ENCODE measurements around the gene OR9Q1.
"Not testable (repeated sequence)": the region's sequence is repeated elsewhere in the genome, so short reads cannot be mapped to it uniquely, and the experiment has no call there.

The OR9Q1 gene

DNA sequence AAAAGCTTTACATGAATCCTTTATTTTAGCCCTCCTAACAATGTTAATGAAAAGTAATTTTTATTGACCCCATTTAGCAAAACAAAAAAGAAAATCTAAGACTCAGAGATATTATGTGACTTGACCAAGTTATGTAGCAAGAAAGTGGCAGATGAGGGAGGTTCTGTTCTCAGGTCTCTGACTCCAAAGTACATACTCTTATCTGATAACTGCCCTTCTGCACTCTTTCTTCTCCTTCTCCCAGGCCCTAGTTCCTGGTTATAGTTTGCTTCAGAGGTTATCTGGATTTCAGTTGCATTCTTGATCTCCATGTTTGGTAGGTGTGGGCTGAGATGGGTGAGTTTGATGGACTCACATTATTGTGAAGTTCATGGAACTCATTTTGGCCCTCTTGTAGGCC, 169.7 kb downstream of the OR9Q1 start:
- TF ChIP-seq CTCF (conservative IDR thresholded peaks at IDR 0.05) = no peak
- no peak overlapping the region for H3K27ac ChIP-seq

- no peak overlapping the region for H3K27ac ChIP-seq
- no peak for TF ChIP-seq CTCF (conservative IDR thresholded peaks at IDR 0.05)
Measured at GRCh38 chr11:58195939-58196338, 172.3 kb downstream of the OR9Q1 start.

DNA sequence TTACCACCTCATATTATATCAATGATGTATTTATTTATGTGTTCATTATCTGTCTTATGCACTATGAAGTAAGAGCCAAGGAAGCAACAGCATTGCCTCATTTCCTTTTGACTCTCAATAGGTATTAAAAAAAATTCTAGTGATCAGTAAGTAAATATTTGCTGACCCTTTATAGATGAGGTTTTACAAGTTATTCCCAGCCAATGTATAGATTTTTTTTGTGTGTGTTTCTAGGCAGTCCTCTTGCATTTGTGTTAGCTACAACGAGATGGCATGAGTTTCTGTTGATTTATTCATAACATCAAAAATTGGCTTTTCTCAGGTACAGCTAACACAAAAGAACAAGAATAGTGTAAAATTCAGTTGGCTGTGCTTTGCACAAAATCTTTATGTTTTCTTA, 175.6 kb downstream of the OR9Q1 start:
- H3K27ac ChIP-seq = no peak overlapping the region
- TF ChIP-seq CTCF (conservative IDR thresholded peaks at IDR 0.05) = no peak

- TF ChIP-seq CTCF (conservative IDR thresholded peaks at IDR 0.05) = no peak
- H3K27ac ChIP-seq = no peak within 1 kb of the TSS
Measured at GRCh38 chr11:58204042-58204441, 180.4 kb downstream of the OR9Q1 start, which contains the start of gene OR1S2. TSS of gene OR1S2 (minus strand) at chr11:58204142. CDS start at chr11:58204142, 0 bp downstream.

- H3K27ac ChIP-seq = not testable (repeated sequence)
Measured at GRCh38 chr11:58212420-58212819, 188.7 kb downstream of the OR9Q1 start, which contains the start of gene OR1S1. TSS of gene OR1S1 (plus strand) at chr11:58212720.

DNA sequence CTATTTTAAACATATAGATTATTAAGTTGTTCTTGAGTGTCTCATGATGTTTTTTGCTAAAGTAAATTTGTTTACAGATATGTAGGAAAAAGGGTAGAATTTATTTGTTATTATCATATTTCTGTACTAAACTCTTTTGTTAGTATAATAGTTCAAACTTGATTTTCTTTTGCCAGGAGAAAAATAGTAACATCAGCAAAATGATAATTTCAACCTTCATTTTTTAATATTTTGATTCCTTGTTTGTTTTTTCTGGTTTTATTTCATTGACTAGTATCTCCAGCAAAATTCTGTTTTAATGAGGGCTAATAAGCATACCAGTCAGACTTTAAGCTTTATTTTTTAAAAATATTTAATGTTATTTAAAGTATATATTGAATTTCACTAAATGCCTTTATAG, 192.8 kb downstream of the OR9Q1 start:
- TF ChIP-seq CTCF (conservative IDR thresholded peaks at IDR 0.05) = no peak
- H3K27ac ChIP-seq = no peak overlapping the region

GRCh38 chr11:58222721-58223120, 199.0 kb downstream of the OR9Q1 start:
- H3K27ac ChIP-seq = no peak overlapping the region
- TF ChIP-seq CTCF (conservative IDR thresholded peaks at IDR 0.05) = no peak

- no peak for TF ChIP-seq CTCF (conservative IDR thresholded peaks at IDR 0.05)
- no peak overlapping the region for H3K27ac ChIP-seq
Measured at GRCh38 chr11:58227956-58228615, 204.4 kb downstream of the OR9Q1 start.
